ENCODE results near the gene PELI1. TPM values are rescaled to one million over a fixed set of nuclear protein-coding genes. Genes with fewer than 3 reads are reported as not detected.
A peak's percentile ranks its signal among the peaks of the same experiment; 100 is the strongest.

Gene PELI1
- total RNA-seq, 1 donor from 2014 or later: 134 TPM

DNA sequence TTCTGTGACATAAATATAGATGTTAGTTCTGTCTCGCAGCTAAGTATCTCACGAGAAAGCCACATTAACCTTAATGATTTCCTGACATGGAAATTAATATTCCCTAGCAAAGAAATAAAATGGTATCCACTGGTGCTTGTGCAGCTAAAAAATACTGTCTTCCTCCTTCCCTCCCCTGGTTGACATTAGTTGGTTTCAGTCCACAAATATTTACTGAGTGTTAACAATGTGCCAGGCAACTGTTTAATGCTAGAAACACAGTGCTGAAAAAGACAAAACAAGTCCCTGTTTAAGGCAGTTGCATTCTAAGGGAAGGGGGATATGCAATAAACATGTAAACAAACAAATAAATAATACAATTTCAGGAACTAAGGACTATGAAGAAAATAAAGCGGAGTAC lies 80.8 kb downstream of the PELI1 start:
- DNase-seq (ENCODE audit: low spot score in 2 of 2, unreplicated experiment in 2 of 2): no peak
- Mint-ChIP-seq H3K9me3 (no peaks in the 10 kb centered on the region), H3K27me3 (ENCODE audit: low read depth) (no peaks in the 10 kb centered on the region), H3K36me3 (no peaks in the 10 kb centered on the region), H3K4me1 (peaks cover 49% of the 10 kb centered on the region), H3K27ac (peak overlapping the region; percentile 31), H3K4me3 (no peak overlapping the region)
- TF ChIP-seq CTCF (IDR thresholded peaks at IDR 0.05; ENCODE audit: unreplicated experiment): no peak

DNA sequence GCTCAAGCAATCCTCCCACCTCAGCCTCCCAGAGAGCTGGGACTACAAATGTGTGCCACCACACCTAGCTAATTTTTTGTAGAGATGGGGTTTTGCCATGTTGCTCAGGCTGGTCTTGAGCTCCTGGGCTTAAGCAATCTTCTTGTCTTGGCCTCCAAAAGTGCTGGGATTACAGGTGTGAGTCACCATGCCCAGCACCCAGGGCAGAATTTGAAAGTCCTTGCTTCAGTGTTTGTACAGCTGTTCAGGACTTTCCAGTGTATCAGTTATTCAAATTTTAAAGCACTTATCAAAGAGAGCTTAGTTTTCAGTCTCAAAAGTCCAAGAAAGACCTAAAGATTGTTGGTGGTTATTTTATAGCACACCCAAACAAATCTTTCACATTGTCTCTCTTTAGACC lies 81.4 kb downstream of the PELI1 start:
- Mint-ChIP-seq H3K9me3 (no peaks in the 10 kb centered on the region), H3K4me1 (peaks cover 49% of the 10 kb centered on the region), H3K27ac (peak overlapping the region; percentile 33), H3K36me3 (no peaks in the 10 kb centered on the region), H3K4me3 (no peak overlapping the region), H3K27me3 (ENCODE audit: low read depth) (no peaks in the 10 kb centered on the region)
- no peak for DNase-seq (ENCODE audit: low spot score in 2 of 2, unreplicated experiment in 2 of 2)
- no peak for TF ChIP-seq CTCF (IDR thresholded peaks at IDR 0.05; ENCODE audit: unreplicated experiment)

DNA sequence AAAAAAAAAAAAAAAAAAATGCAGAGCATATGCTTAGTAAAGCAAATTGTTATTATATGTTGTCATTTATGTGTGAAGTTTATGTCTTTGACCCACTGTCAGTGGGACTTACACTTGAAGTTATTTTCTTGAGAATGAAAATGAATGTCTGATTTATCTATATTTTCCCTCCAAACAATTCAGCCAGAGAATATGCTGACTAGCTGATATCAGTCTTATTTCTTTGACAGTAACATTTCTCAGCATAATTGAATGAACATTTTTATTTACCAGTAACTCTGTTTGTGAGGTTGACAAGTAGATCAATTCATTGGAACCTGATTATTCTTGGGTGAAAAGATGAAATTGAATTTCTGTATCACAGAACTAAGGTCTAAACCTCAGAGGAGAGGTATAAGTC lies 85.0 kb downstream of the PELI1 start:
- H3K9me3 Mint-ChIP-seq: no peaks in the 10 kb centered on the region
- H3K27me3 Mint-ChIP-seq (ENCODE audit: low read depth): no peaks in the 10 kb centered on the region
- H3K27ac Mint-ChIP-seq: no peak overlapping the region
- peaks cover 31% of the 10 kb centered on the region for H3K4me1 Mint-ChIP-seq
- DNase-seq (ENCODE audit: low spot score in 2 of 2, unreplicated experiment in 2 of 2): no peak
- no peak for TF ChIP-seq CTCF (IDR thresholded peaks at IDR 0.05; ENCODE audit: unreplicated experiment)
- no peak overlapping the region for H3K4me3 Mint-ChIP-seq
- H3K36me3 Mint-ChIP-seq: no peaks in the 10 kb centered on the region

DNA sequence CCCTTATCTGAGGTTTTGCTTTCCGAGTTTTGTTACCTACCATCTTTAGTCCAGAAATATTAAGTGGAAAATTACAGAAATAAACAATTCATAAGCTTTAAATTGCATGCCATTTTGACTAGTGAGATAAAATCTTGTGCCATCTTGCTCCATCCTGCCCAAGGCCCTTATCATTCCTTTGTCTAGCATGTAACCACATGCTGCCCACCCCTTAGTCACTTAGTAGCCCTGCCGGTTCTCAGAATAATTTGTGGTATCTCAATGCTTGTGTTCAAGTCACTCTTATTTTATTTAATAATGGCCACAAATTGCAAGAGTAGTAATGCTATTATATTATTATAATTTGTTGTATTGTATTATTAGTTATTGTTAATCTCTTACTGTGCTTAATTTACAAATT lies 88.2 kb downstream of the PELI1 start:
- Mint-ChIP-seq H3K27ac (no peak overlapping the region), H3K9me3 (no peaks in the 10 kb centered on the region), H3K36me3 (no peaks in the 10 kb centered on the region), H3K4me1 (peaks cover 32% of the 10 kb centered on the region), H3K27me3 (ENCODE audit: low read depth) (no peaks in the 10 kb centered on the region), H3K4me3 (no peak overlapping the region)
- DNase-seq (ENCODE audit: low spot score in 2 of 2, unreplicated experiment in 2 of 2): no peak
- no peak for TF ChIP-seq CTCF (IDR thresholded peaks at IDR 0.05; ENCODE audit: unreplicated experiment)

DNA sequence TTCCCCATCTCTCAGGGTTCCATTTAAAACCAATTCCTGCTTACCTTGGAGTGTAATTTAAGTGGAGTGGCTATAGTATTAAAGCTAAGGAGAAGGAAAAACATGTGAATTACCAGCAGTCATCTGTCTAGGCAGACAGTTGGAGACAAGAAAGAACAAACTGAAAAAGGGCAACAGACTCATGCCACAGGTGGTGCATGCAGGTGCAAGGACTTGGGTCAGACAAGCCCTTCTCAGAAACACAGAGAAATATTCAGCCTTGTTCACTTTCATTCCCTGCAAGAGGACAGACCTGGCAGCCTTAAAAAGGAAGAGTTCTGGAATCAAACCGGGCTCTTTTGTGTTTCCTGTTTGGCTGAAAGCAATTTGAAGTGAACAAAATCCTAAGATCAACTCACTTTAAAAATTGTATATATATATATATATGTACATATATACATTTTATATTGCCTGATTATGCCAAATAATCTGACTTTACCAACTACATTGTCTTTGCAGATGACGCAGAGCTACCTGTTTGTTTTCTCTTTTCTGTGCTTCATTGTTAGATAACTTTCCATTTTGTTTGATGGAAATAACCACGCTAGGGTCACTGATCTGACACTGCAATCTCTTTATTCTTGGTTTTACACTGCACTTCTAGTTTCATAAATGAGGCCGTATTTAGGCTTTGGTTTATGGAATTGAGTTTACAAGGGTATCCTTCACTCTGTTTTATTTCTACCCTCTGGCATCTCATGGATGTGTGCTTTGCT lies 89.9 kb downstream of the PELI1 start:
- Mint-ChIP-seq H3K27ac (no peak overlapping the region), H3K4me3 (no peak overlapping the region), H3K36me3 (no peaks in the 10 kb centered on the region), H3K27me3 (ENCODE audit: low read depth) (no peaks in the 10 kb centered on the region), H3K9me3 (no peaks in the 10 kb centered on the region), H3K4me1 (peaks cover 37% of the 10 kb centered on the region)
- no peak for TF ChIP-seq CTCF (IDR thresholded peaks at IDR 0.05; ENCODE audit: unreplicated experiment)
- DNase-seq (ENCODE audit: low spot score in 2 of 2, unreplicated experiment in 2 of 2): no peak

Measured in mesothelial cell of epicardium (in vitro differentiated cells).